HL-60 (cell line): ENCODE results near the gene PIK3CA.

Experiments used
- CTCF ChIP-seq: IDR thresholded peaks from one replicate; pipeline ENCODE4 v1.5.1; 2011; ENCODE audit warnings: low read length, control low read depth, inconsistent platforms; ENCODE audit not compliant: insufficient read depth
- GABPA ChIP-seq: IDR thresholded peaks from 2 replicates; pipeline ENCODE4 v1.6.1; 2012; ENCODE audit warnings: low read depth
- POLR2AphosphoS5 ChIP-seq: IDR thresholded peaks from 2 replicates; pipeline ENCODE4 v1.6.1; 2012; ENCODE audit warnings: low read depth
- SPI1 ChIP-seq: IDR thresholded peaks from 2 replicates; pipeline ENCODE4 v1.6.1; 2012; ENCODE audit warnings: low read depth, mild to moderate bottlenecking, borderline replicate concordance
- TF ChIP-seq, protein P1 (sequence below): IDR thresholded peaks from 2 replicates; pipeline ENCODE4 v1.6.1; 2012; ENCODE audit warnings: low read depth; ENCODE audit not compliant: insufficient replicate concordance

DNA sequence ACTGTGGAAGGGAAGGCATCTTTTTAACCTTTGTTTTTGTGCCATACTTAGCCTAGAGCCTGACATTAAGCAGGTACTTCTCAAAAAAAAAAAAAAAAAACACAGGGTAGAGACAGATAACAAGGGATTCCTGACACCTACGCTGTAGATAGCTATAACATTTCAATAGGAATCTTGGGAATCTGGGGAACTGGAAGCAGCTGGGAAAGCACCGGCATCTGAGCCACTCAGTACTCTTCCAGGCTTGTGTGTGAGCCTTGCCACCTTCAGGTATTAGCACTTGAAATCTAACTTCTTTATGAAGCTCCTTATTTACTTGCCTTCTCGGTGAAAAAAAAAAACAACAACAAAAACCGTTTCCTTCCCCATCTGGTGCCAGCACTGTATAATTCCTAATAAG is 46.8 kb downstream of the PIK3CA start:
- TF ChIP-seq POLR2AphosphoS5 (no peak), CTCF (no peak), GABPA (no peak), SPI1 (no peak)
- TF ChIP-seq, protein P1, sequence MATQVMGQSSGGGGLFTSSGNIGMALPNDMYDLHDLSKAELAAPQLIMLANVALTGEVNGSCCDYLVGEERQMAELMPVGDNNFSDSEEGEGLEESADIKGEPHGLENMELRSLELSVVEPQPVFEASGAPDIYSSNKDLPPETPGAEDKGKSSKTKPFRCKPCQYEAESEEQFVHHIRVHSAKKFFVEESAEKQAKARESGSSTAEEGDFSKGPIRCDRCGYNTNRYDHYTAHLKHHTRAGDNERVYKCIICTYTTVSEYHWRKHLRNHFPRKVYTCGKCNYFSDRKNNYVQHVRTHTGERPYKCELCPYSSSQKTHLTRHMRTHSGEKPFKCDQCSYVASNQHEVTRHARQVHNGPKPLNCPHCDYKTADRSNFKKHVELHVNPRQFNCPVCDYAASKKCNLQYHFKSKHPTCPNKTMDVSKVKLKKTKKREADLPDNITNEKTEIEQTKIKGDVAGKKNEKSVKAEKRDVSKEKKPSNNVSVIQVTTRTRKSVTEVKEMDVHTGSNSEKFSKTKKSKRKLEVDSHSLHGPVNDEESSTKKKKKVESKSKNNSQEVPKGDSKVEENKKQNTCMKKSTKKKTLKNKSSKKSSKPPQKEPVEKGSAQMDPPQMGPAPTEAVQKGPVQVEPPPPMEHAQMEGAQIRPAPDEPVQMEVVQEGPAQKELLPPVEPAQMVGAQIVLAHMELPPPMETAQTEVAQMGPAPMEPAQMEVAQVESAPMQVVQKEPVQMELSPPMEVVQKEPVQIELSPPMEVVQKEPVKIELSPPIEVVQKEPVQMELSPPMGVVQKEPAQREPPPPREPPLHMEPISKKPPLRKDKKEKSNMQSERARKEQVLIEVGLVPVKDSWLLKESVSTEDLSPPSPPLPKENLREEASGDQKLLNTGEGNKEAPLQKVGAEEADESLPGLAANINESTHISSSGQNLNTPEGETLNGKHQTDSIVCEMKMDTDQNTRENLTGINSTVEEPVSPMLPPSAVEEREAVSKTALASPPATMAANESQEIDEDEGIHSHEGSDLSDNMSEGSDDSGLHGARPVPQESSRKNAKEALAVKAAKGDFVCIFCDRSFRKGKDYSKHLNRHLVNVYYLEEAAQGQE = no peak
